ENCODE data around the gene KCNIP1.

Gene KCNIP1

DNA sequence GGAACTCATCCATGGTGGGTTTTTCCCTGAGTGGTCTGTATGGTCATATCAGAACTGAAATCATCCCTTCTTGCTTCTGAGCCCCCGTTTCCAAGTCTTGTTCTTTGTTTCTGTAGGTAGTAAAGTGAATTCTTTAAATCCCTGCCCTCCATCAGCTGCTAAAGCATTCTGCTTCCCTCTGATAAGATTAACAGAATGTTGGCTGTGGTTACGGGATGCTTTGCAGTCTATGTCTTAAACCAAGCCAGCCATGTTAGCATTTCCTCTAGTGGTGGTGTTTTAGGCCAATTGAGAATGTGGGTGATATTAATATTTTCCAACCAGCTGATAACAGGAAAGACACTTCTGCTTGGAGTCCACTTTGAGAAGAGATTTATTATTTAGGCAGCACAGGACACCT lies 22.0 kb upstream of the KCNIP1 start:
- no peak for DNase-seq (ENCODE audit: low read depth)
- H3K4me3 ChIP-seq (ENCODE audit: low read depth, low read length): no peak overlapping the region

DNA sequence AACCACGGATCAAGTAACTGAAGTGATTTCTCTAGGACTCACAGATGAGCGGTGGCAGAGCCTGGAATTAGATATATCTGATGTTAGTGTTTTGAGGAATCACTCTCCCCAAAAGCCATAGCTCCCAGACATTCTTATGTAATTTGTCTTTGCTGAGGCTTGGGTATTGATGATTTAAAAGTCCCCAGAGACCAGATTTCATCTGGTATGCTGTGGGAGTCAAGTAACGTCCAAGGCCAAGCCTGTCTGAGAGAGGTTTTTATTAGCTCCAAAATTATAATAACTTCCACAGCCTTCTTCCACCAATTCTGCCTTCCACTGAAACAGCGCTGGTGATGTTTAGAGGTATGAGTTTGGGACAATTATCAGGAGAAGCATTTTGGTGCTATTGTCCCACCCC lies 21.3 kb upstream of the KCNIP1 start:
- DNase-seq (ENCODE audit: low read depth): no peak
- H3K4me3 ChIP-seq (ENCODE audit: low read depth, low read length): no peak overlapping the region

DNA sequence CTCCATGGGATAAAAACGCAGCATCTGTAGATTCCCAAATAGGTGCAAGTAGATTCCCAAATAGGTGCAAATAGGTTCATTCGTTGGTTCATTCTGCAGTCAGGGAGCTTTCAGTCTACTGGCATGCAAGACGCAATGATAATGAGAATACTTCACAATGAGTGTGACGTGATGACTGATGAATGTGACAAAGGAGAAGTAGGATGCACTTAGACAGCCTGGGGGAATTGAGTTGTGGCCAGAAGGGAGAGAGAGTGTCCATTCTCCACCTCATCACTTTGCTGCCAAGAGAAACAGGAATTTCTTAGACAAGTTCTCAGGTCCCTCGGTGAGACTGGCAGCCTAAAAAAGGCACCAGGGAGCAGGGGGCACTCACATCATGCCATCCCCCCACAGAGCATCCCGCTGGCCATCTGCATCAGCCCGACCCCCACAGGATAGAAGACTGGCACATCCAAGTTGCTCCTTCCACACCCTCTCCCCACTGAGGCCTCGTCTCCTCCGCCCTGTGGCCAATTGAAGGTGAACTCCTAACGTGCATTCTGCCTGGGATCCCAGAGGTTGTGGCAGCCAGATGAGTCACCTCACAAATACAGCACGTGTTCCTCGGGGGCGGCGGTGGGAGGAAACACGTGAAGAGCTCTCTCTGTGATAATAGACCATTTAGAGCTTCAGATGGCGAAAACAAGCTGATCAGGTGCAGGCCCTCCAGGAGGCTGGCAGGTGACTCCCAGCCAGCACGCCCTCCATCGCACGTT lies 19.9 kb upstream of the KCNIP1 start:
- no peak for DNase-seq (ENCODE audit: low read depth)
- no peak overlapping the region for H3K4me3 ChIP-seq (ENCODE audit: low read depth, low read length)

DNA sequence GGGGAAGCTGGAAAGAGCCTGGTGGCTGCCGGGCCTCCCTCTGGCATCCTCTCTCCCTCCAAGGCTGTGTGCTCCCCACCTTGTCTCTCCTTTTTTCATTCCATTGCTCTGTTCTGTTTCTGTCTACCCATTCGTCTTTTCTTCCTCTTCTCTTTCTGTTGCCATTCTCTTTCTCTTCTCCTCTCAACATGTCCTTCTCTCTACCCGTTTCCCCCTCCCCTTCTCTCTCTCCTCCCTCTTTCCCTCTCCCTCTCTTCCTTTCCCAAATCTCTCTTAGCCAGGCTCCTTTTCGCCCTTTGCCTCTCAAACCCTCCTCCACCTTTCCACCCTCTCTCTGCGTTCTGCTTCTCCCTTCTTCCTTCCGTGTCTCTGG lies 19.4 kb upstream of the KCNIP1 start:
- no peak overlapping the region for H3K4me3 ChIP-seq (ENCODE audit: low read depth, low read length)
- no peak for DNase-seq (ENCODE audit: low read depth)

DNA sequence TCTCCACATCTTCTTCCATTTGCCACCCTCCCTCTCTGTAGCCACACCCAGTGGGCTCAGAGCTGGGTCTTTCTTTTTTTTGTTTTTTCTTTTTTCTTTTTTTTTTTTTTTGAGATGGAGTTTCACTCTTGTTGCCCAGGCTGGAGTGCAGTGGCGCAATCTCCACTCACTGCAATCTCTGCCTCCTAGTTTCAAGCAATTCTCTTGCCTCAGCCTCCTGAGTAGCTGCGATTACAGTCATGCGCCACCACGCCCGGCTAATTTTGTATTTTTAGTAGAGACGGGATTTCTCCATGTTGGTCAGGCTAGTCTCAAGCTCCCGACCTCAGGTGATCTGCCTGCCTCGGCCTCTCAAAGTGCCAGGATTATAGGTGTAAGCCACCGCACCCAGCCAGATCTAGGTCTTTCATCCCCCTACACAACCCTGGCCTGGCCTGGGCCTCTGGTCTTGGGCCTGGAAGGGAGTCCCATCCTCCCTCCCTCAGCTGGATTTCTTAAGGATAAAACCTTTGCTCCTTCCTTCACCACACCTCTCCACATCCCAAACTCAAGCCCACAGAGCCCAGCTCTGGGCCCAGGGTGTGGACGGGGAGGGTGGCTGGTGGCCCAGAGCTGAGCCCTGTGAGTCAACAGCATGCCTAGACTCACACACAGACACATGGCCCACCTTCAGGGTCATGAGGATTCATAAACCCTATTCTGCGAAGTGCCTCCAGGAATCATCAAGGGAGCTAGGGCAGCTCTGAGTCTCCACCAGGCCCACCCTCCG lies 18.8 kb upstream of the KCNIP1 start:
- DNase-seq (ENCODE audit: low read depth): no peak
- H3K4me3 ChIP-seq (ENCODE audit: low read depth, low read length): no peak overlapping the region

DNA sequence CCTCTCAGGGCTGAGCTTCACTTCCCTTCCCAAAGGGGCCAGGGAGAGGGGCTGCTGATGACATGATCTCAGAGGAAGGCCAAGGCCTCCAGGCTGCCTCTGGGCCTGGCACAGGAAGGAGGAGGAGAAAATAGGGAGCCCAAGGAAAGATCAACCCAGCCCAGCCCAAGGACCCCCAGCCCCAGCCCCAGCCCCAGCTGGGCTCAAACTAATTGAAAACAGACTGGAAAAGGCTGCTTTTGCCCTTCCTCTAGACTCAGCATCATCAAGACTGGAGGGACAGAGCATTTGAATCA lies 18.3 kb upstream of the KCNIP1 start:
- H3K4me3 ChIP-seq (ENCODE audit: low read depth, low read length): no peak overlapping the region

DNA sequence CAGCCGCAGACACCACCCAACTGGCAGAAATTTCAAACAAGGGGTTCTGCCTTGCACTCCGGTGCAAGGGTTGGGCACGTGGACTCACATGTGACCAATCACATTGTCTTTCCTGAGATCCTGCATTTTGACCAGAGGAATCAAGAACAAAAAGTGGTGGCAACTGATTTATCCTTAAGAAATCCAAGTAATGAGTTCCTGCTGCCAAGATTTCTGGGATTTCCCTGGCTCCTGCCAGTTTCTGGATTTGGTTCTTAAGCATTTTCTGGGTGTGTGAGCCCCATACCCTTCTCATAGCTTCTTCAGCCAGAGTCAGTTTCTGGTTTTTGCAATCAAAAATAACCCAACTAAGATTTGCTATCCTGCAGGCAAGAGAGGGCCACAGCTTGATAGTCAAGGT lies 17.4 kb upstream of the KCNIP1 start:
- no peak overlapping the region for H3K4me3 ChIP-seq (ENCODE audit: low read depth, low read length)
- no peak for DNase-seq (ENCODE audit: low read depth)

More for the DNA sequence above, 18.3 kb upstream of the KCNIP1 start:
- DNase-seq (ENCODE audit: low read depth): no peak

DNA sequence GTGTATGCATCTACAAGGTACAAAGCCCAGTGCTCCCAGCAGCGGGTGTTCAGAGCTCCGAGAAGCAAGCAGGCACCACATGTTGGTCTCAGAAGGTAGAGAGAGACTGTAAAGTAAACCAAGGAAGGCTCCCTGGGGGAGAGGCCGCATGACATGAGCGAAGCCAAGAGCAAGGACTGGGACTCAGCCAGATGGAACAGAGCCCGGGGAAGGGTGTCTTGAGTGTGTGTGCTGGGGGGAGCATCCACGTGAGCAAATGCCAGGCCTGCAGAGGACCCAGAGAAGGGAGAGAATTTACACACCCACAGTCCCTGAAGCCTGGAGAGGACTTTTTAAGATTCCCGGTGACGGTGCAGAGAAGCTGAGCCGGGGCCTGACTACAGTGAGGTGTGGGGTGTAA lies 15.2 kb upstream of the KCNIP1 start:
- DNase-seq (ENCODE audit: low read depth): no peak
- H3K4me3 ChIP-seq (ENCODE audit: low read depth, low read length): no peak overlapping the region

DNA sequence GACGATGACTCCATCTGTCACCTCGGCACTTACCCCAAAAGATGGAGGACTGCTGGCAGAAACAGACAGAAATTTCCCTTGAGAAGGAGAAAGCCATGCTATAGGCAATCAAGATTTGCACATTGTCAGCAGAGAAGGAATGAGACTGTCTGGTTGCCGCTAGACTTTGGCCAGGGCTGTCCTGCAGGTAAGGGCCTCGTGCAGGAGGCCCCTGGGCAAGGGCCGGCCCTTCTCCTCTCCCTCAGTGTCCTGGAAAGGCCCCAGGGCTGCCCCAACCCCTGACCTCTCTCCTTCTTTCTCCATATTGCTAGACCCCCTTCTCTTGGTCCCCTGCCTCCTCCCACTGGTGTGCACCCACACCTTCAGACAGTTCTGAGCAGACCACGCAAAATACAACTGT lies 14.6 kb upstream of the KCNIP1 start:
- DNase-seq (ENCODE audit: low read depth): no peak
- no peak overlapping the region for H3K4me3 ChIP-seq (ENCODE audit: low read depth, low read length)

DNA sequence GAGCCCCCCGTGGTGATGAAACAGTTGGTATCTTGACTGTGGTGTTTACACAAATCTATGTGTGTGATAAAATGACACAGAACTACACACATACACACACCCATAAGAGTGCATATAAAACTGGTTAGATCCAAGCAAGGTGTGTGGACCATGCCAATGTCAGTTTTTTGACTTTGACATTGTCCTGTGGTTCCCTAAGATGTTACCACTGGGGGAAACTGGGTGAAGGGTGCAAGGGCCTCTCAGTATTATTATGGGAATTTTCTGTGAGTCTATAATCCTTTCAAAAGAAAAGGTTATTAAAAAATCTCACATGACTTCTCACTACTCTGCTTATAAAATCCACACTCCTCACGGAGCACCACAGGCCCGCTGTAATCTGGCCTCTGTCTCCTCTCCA lies 13.4 kb upstream of the KCNIP1 start:
- DNase-seq (ENCODE audit: low read depth): no peak
- no peak overlapping the region for H3K4me3 ChIP-seq (ENCODE audit: low read depth, low read length)

DNA sequence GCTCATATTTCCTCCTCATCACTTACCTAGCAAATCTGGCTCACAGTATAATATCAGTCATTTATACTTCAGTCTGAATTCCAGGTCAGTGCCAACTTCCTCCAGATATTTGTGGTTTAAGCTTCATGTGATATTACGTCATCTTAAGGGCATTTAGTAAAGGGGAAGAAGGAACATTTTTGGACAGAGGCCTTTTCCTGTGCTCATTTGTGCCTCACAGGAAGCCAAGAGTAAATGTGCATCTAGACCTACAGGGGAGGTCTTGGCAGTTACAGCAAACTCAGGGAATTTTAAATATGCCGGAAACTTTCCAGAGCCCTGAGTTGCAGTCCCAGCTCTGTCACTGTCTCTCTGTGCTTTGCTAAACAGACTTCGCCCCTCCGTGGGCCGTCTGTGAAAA lies 12.3 kb upstream of the KCNIP1 start:
- peak; percentile 63 for DNase-seq (ENCODE audit: low read depth)
- no peak overlapping the region for H3K4me3 ChIP-seq (ENCODE audit: low read depth, low read length)

DNA sequence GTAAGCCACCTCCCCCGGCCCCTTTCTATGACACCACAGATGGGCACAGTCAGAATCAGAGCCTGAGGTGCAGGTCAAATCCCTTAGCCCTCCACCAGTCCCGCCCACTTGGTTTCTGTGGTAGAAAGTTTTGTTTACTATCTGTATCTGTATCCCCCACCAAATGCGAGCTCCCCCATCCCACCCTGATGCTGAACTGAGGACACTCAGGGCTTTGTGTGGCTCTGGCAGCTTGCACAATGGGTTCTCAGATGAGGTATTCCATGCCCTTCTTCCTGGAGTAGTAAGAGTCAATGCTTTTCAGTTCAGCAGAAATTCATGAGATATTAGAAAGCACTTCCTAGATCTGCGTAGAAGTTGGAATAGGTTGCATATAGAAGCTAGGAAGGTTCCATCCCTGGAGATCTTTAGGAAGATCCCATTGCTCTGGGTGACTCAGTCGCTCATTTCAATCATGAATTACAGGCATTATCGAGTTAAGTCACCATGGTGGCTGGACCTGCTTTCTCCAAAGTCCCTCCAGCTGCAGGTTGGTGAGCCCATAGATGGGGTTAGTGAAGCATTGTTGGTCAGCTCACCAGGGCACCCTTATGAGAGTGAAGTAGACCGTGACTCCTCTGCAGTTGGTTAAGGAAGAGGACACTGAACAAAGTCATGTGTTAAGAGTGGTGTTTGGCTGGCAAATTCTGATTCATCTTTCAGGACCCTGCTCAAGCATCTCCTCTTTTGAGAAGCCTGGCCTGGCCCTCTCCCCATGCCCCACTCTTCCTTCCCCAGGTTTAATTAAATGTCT lies 10.6 kb upstream of the KCNIP1 start:
- DNase-seq (ENCODE audit: low read depth): no peak
- H3K4me3 ChIP-seq (ENCODE audit: low read depth, low read length): no peak overlapping the region

DNA sequence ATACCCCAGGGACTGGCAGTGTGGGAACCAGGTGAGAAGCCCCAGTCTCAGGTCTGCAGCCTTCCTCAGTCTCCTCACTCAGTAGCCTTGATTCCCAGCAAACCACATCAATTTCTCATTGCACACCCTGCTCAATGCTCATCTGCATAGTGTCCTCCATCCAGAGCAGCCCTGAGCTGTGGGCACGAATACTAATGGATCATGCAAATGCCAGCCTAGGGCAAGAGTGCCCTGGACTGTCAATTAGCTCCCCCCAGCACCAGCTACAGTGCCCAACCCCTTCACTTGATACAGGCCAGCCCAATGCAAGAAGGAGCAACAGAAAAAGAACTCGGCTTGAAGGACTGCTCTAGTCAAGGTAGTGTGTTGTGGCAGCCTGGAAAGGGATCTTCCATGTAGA lies 9.8 kb upstream of the KCNIP1 start:
- DNase-seq (ENCODE audit: low read depth): no peak
- H3K4me3 ChIP-seq (ENCODE audit: low read depth, low read length): no peak overlapping the region

DNA sequence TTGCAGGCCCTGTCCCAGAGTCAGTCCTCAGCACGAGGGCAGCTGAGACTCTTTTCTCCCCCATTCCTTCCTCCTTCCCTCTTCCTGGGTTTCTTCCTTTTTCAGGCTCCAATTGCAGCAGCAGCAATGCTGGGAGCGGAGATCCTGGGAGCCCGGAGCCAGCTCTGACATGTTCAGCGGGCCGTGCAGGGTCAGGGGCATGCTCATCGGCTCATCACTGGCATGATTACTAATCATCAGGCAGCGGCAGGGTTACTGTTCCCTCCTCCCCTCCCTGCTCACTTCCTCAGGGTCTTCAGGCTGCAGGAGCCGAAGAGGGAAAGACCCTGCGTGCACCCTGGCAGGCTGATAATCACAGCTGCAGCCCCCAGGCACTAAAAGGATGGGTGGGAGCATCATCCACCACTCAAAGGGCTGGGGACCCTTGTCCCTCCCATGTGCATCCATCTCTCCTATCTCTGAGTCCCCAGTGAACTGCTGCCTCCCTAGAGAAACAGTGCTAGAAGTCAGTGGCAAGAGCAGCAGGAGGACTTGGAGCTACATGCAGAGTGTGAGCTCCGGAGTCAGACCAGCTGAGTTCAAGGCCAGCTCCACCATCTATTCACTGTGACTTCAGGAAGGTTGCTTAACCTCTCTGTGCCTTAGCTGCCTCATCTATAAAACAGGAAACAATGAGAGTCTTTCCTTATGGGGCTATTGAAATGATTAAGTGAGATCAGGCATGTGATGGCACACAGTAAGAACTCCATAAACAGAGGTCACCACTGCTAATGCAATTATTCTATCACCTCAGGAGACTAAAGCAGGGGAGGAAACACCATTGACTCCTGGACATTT lies 7.8 kb upstream of the KCNIP1 start:
- no peak overlapping the region for H3K4me3 ChIP-seq (ENCODE audit: low read depth, low read length)

DNA sequence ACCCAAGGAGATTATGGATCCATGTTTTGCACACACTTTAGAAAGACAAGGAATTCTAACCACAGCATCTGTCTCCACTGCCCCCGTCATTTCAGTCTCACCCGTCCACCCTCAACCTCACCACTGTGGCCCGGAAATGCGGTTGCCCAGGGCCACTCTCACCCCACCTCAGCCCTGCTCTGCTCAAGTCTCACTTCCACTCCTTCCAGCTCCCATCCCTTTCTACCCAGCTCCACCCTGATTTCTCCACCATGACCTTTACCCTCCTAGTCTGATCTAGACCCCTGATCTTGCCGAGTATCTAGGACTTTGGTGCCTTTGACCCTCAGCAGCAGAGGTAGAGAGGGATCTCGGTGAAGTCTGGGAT lies 7.2 kb upstream of the KCNIP1 start:
- no peak overlapping the region for H3K4me3 ChIP-seq (ENCODE audit: low read depth, low read length)
- no peak for DNase-seq (ENCODE audit: low read depth)

More for the DNA sequence above, 7.8 kb upstream of the KCNIP1 start:
- no peak for DNase-seq (ENCODE audit: low read depth)

DNA sequence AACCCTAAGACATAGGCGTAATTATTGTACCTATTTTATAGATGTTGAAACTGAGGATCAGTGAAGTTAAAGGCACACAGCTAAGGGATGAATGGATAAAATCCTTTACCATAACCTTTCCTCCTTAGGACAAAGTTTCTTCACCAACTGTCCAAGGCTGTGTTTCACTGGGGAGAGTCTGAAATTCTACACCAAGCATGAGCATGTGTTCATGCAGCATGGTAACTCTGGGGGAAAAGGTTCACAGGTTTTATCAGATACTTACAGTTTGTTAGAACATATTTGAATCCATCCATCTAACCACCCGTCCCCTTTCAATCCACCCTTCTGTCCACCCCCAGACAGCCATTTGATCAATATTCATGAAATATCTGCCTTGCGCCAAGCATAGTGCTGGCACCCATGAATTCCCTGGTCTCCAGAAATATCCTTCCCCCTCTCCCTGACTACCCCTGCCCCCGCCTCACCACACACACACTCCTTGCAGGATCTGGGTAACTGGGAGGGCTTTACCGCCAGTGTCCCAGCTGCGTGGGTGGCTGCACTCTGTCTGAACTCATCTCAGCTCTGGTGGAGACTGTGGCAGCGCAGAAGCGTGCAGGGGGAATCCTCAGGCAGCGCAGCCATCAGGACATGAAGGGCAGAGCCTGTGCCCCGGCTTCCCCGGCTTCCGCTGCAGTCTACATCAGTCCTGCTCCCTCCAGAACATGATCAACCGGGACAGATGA lies 6.3 kb upstream of the KCNIP1 start:
- H3K4me3 ChIP-seq (ENCODE audit: low read depth, low read length): no peak overlapping the region
- DNase-seq (ENCODE audit: low read depth): no peak

DNA sequence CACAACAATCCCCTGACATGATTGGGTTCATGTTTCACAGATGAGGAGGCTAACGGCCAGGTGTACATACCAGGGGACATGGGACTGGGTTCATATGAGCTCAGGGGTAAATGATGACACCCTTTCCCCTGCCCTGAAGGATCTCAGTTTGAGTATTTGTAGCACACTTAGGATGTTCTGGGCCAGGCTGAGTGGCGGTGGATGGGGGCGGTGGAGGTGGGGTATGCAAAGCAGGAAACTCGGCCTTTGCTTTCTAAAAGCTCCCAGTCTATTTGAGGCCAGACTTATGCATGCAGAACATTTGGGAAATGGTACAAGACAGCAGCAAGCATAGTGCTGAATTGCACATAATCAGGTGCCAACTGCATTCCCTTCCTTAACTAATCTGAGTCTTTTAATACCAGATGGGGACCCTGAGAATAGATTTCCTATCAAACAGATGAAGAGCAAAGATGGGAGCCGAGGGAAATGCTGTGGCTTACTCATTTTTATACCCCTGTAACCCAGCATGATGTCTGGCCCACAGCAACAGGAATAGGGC lies 4.9 kb upstream of the KCNIP1 start:
- no peak for DNase-seq (ENCODE audit: low read depth)
- no peak overlapping the region for H3K4me3 ChIP-seq (ENCODE audit: low read depth, low read length)

DNA sequence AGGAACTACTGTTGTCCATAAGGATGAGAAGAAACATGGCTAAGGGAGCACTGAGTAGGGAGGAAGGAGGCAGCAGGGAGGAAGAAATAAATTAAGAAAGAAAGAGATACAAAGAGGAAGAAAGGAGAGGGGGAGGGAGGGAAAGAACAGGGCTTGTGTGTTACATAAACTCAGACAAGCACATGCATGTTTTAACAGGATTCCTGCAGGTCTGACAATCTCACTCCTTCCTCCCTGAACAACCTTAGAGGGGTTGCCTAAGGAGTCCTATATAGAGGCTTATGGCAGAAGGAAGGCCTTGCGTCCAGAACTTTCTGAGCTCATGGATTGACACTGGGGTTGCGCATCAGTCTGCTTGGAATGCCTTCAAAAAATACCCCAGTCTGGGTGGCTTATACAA lies 4.2 kb upstream of the KCNIP1 start:
- no peak overlapping the region for H3K4me3 ChIP-seq (ENCODE audit: low read depth, low read length)
- DNase-seq (ENCODE audit: low read depth): no peak

DNA sequence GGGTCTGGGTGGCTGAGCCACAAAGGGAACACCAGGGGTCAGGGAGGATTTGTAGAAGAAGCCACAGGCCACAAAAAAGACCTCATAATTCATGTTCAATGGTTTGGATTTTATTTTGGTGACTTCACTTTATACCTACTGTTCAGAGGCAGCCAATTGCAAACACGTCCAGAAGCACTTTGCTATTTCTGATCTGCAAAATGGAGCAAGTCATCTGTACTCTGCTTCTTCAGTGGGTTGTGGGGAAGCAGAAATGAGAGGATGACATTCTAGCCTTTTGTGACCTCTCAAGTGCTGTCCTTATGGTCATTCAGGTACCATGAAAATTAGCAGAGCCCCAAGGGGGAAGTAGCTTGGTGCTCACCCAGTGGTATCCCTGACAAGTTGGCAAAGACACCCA lies 2.5 kb upstream of the KCNIP1 start:
- no peak for DNase-seq (ENCODE audit: low read depth)
- H3K4me3 ChIP-seq (ENCODE audit: low read depth, low read length): no peak overlapping the region

Data from skeletal muscle cell (primary cell).